GM18519 (cell line): ENCODE measurements around the gene RASEF.

ENCODE experiments used
- ATAC-seq: cut with Tn5 transposase; IDR thresholded peaks from one replicate; pipeline ENCODE4 v1.9.1; 2021; ENCODE audit warnings: mild to moderate bottlenecking, moderate library complexity; ENCODE audit not compliant: unreplicated experiment, low FRiP score

RASEF gene

GRCh38 chr9:83015897-83016296, 47.0 kb downstream of the RASEF start:
- ATAC-seq = no peak

- ATAC-seq = no peak
These were observed 48.9 kb downstream of the RASEF start for GRCh38 chr9:83013867-83014605.

DNA sequence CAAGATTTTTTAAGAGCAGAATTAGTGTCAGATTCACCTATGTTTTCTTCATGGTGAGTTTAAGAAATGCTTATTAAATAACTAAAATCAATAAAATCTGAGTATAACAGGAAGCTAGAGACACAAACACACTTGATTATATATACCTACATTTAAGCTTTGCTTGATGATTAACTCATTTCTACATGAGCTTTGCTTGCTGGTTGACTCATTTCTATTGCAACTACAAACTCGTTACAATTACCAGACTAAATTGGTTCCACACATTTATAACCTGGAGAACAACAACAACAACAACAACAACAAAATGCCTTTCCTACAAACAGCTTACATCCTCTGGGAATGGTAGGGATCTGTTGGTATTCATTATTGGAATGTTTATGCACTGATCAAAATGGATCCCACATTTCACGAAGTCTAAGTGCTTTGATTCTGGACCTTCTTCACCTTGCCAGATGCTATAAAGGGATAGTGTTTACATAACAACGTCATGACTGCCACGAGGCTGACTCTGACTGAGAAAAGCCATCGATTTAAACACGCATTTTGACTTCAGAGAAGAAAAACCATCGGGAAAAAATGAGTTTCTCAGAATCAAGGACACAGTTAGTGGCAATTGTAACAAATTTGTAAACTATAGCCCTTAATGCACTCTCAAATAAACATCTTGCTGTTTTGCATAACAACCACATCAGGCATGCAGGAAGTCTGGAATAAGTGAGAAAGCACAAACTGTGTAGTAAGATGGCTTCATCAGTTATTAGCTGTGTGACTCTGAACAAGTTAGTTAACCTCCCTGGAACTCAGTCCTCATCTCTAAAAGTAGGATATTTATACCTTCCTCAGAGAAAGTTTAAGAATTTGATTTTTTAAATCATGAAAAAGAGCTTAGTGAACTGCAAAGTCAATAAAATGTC, 49.8 kb downstream of the RASEF start:
- ATAC-seq = no peak

- ATAC-seq = no peak
These were observed 50.6 kb downstream of the RASEF start for GRCh38 chr9:83012168-83012921.

DNA sequence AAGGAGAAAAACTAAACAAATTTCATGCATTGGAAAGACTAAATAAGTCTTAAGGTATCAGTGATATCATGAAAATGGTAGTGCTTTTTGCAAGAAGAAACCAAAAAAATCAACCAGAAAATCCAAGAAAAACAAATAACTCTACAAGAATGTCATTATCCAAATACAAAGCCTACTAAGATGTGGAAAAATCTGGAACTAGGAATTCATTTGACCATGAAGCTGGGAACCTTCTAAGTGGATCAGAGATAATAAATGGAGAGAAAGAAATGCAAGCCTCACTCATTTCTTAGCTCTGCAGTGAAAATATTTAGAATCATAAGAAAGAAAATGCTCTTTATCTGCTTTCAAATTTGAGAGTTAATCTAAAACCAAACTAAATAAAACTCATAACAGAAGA, 51.3 kb downstream of the RASEF start:
- no peak for ATAC-seq

GRCh38 chr9:83007521-83008300, 55.2 kb downstream of the RASEF start:
- ATAC-seq = no peak

- no peak for ATAC-seq
These were observed 56.6 kb downstream of the RASEF start for GRCh38 chr9:83006378-83006777.

- no peak for ATAC-seq
These were observed 57.0 kb downstream of the RASEF start for GRCh38 chr9:83005963-83006362.

- no peak for ATAC-seq
These were observed 57.6 kb downstream of the RASEF start for GRCh38 chr9:83005361-83005760.

- ATAC-seq = no peak
These were observed 60.6 kb downstream of the RASEF start for GRCh38 chr9:83002329-83002728.

DNA sequence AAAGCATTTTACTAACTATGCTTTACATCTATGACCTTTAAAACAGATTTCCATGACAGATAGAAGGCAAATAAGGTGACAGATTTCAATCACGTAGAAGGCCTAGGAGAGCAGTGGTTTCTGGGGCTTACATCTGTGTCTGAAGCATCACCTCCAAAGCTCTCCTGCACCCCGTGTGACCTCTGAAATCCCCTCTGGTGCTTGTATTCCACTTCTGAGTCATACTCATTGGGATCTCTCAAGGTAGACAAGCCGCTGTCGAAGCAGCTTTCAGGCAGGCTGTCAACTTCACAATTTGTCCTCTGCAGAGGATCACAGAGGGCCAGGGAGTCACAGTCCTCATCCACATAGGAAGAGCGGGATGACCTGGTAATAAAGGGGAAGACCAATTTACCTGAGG, 62.2 kb downstream of the RASEF start:
- ATAC-seq = no peak

DNA sequence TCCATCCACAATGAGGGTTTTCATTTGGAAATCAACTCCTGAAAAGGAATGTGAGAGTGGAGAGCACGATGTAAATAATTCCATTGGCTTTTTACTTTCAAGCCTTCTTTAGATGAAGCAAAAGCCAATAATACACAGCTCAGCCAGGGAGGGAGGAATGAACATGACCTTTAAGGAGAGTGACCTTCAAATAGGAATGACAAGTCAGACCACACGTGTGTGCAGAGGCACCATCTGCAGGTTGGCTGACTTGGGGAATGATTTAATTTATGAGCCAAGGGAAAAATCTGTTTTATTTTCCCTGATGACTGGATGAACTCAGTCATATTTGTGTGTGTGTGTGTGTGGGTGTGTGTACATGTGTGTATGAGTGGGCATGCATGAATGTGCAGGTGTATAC, 64.5 kb downstream of the RASEF start:
- ATAC-seq = no peak

DNA sequence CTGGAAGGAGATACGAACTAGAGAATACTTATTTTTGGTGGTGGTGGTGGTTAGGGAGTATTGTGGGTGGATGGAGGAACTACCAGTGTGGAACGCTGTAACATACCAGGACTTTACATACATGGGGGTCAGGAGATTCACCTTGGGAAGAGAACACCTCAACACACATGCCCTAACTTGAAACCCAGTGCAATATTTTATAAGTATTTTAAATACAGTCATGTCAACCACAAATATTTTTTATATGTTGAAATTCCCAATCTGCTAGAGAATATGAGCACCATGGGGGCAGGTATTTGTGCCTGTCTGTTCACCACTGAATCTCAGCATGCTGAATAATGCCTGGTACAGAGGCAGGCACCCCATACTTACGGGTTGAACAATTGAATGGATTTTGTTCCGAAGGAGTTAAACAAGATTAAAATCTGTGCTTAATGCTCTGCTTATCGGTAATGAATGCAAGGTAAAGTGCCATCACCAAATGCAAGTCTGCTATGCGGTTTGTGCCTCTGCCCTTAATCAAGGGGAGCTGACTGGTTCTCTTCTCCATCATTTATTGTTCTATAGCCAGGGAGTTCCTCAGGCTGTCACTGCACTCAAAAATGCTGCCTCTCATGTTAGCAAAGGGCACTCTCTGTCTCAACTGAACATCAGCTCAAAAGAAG, 65.3 kb downstream of the RASEF start:
- ATAC-seq = no peak

- ATAC-seq = no peak
These were observed 66.0 kb downstream of the RASEF start for GRCh38 chr9:82996941-82997340.

- no peak for ATAC-seq
These were observed 68.9 kb downstream of the RASEF start for GRCh38 chr9:82993856-82994605.

GRCh38 chr9:82991671-82992070, 71.3 kb downstream of the RASEF start:
- no peak for ATAC-seq

- ATAC-seq = no peak
These were observed 73.0 kb downstream of the RASEF start for GRCh38 chr9:82989929-82990328.

DNA sequence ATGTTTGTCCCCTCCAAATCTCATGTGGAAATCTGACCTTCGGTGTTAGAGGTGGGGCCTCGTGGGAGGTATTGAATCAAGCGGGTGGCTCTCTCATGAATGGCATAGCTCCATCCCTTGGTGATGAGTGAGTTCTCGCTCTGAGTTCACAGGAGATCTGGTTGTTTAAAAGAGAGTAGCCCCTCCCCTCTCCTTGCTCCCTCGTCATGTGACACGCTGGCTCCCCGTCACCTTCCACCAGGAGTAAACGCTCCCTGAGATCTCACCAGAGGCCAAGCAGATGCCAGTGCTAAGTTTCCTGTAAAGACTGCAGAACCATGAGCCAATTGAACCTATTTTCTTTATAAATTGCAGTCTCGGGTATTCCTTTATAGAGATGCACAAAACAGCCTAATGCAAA, 74.5 kb downstream of the RASEF start:
- ATAC-seq = no peak
